Endothelial cell (in vitro differentiated cells): ENCODE data around the gene GGT1. TPM values are rescaled to one million over a fixed set of nuclear protein-coding genes. Genes with fewer than 3 reads are reported as not detected.
"Not testable (repeated sequence)": the region's sequence is repeated elsewhere in the genome, so short reads cannot be mapped to it uniquely, and the experiment has no call there.

Experiments
- DNase-seq: peaks from one replicate; pipeline ENCODE4 v3.0.0; 2021; ENCODE audit warnings: low spot score
- H3K27ac Mint-ChIP-seq: one replicate; pipeline ENCODE4 v1.8.0; 2021; ENCODE audit warnings: mixed read lengths, inconsistent platforms; ENCODE audit not compliant: unreplicated experiment
- H3K27me3 Mint-ChIP-seq: one replicate; pipeline ENCODE4 v1.8.0; 2021; ENCODE audit warnings: mild to moderate bottlenecking, moderate library complexity, mixed read lengths, inconsistent platforms; ENCODE audit not compliant: unreplicated experiment
- H3K36me3 Mint-ChIP-seq: one replicate; pipeline ENCODE4 v1.8.0; 2021; ENCODE audit warnings: mild to moderate bottlenecking, low read depth, mixed read lengths, inconsistent platforms; ENCODE audit not compliant: unreplicated experiment
- H3K4me1 Mint-ChIP-seq: one replicate; pipeline ENCODE4 v1.8.0; 2021; ENCODE audit warnings: mild to moderate bottlenecking, mixed read lengths, inconsistent platforms; ENCODE audit not compliant: unreplicated experiment
- H3K4me3 Mint-ChIP-seq: one replicate; pipeline ENCODE4 v1.8.0; 2021; ENCODE audit warnings: mild to moderate bottlenecking, mixed read lengths, inconsistent platforms; ENCODE audit not compliant: unreplicated experiment
- H3K9me3 Mint-ChIP-seq: one replicate; pipeline ENCODE4 v1.8.0; 2021; ENCODE audit warnings: mixed read lengths, inconsistent platforms; ENCODE audit not compliant: unreplicated experiment
- long read RNA-seq: library from polyadenylated mRNA; unstranded; transcript quantifications from one replicate; pipeline ENCODE4 v2.0.0, GENCODE V29; 2020; ENCODE audit not compliant: unreplicated experiment
- total RNA-seq: library from RNA; stranded (reverse); fragmentation: NEBNext Ultra II Directional; extraction: Animal tissue kit (Norgen Biotek cat#: 25700); gene quantifications from one replicate; pipeline ENCODE4 v1.2.1, GENCODE V29; 2021; ENCODE audit not compliant: unreplicated experiment
- TF ChIP-seq, protein P1 (sequence below): fragments of 200-600 bp; sonication (generic); IDR thresholded peaks from one replicate; pipeline ENCODE4 v1.5.0; 2021; ENCODE audit warnings: antibody characterized with exemption; ENCODE audit not compliant: unreplicated experiment

Gene GGT1
- 4.6 TPM for total RNA-seq
- long read RNA-seq, partial matches to known transcripts: 0 of 1 reads
- long read RNA-seq, other reads (novel, unspliced or antisense): 1 of 1 reads

- not testable (repeated sequence) for H3K36me3 Mint-ChIP-seq, H3K27me3 Mint-ChIP-seq
These were observed at the start of gene GGT1 for GRCh38 chr22:24602847-24603769. TSS of gene GGT1 (plus strand) at chr22:24603193. CDS start at chr22:24611082, 7,889 bp downstream.

GRCh38 chr22:24553597-24554312 lies 49.2 kb upstream of the GGT1 start:
- DNase-seq: no peak
- H3K36me3 Mint-ChIP-seq: peaks cover 26% of the 10 kb centered on the region
- peak overlapping the region; percentile 99 for H3K4me3 Mint-ChIP-seq
- peak overlapping the region; percentile 61 for H3K27ac Mint-ChIP-seq
- TF ChIP-seq, protein P1, sequence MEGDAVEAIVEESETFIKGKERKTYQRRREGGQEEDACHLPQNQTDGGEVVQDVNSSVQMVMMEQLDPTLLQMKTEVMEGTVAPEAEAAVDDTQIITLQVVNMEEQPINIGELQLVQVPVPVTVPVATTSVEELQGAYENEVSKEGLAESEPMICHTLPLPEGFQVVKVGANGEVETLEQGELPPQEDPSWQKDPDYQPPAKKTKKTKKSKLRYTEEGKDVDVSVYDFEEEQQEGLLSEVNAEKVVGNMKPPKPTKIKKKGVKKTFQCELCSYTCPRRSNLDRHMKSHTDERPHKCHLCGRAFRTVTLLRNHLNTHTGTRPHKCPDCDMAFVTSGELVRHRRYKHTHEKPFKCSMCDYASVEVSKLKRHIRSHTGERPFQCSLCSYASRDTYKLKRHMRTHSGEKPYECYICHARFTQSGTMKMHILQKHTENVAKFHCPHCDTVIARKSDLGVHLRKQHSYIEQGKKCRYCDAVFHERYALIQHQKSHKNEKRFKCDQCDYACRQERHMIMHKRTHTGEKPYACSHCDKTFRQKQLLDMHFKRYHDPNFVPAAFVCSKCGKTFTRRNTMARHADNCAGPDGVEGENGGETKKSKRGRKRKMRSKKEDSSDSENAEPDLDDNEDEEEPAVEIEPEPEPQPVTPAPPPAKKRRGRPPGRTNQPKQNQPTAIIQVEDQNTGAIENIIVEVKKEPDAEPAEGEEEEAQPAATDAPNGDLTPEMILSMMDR: no peak
- peaks cover 14% of the 10 kb centered on the region for H3K27me3 Mint-ChIP-seq
- H3K4me1 Mint-ChIP-seq: peaks cover 48% of the 10 kb centered on the region
- H3K9me3 Mint-ChIP-seq: no peaks in the 10 kb centered on the region

More at GRCh38 chr22:24602847-24603769, at the start of gene GGT1:
- not testable (repeated sequence) for DNase-seq, H3K9me3 Mint-ChIP-seq, H3K4me3 Mint-ChIP-seq, H3K4me1 Mint-ChIP-seq
- H3K27ac Mint-ChIP-seq: peak within 1 kb of the TSS; percentile 72

DNA sequence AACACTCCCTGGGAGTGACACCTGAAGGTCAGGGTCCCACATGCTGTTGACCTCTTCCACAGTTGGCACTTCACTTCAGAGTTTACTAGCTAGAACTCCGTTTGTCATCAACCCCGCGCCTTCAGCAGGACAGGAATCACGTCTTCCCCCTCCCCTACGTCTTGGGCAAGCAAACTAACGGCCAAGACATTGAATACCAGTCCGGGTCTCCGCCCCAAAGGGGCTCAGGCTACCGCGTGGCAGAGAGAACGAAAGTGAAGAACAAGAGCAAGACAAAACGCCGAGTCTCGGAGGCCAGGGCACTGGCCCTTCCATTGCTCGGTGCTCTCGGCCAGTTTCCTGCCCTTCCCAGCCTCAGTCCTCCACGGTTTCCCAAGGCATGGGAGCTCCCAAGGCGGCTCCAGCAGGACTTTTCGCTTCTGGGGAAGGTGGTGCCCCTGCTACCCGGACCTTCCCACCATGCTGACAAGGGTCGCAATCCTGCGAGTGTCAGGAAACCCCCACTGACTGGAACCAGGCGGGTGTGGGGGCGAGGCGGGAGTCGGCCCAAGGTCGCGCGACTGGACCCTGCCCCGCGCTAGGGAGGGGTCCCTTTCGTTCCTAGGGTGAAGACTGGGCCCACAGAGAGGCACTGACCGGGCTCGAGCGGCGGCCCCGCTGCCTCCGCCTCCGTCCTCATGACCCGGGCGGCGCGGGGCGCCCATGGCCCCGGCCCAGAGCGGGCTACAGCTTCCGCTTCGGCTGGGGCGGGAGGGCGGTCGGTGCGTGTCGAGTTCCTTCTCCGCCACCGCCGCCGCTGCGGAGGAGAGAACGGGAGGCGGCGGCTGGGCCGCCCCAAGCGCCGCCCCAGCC lies 48.5 kb upstream of the GGT1 start, which contains the start of gene GUCD1:
TSS of gene GUCD1 (minus strand) at position 826 of the 852 bp plus-strand sequence. CDS start at position 679, 147 bp downstream.
- Mint-ChIP-seq H3K4me3 (peak within 1 kb of the TSS; percentile 99), H3K27ac (peak within 1 kb of the TSS; percentile 98), H3K27me3 (peaks cover 14% of the 10 kb centered on the region), H3K9me3 (no peaks in the 10 kb centered on the region), H3K4me1 (peaks cover 48% of the 10 kb centered on the region), H3K36me3 (peaks cover 25% of the 10 kb centered on the region)
- TF ChIP-seq, protein P1: no peak
- DNase-seq: no peak

DNA sequence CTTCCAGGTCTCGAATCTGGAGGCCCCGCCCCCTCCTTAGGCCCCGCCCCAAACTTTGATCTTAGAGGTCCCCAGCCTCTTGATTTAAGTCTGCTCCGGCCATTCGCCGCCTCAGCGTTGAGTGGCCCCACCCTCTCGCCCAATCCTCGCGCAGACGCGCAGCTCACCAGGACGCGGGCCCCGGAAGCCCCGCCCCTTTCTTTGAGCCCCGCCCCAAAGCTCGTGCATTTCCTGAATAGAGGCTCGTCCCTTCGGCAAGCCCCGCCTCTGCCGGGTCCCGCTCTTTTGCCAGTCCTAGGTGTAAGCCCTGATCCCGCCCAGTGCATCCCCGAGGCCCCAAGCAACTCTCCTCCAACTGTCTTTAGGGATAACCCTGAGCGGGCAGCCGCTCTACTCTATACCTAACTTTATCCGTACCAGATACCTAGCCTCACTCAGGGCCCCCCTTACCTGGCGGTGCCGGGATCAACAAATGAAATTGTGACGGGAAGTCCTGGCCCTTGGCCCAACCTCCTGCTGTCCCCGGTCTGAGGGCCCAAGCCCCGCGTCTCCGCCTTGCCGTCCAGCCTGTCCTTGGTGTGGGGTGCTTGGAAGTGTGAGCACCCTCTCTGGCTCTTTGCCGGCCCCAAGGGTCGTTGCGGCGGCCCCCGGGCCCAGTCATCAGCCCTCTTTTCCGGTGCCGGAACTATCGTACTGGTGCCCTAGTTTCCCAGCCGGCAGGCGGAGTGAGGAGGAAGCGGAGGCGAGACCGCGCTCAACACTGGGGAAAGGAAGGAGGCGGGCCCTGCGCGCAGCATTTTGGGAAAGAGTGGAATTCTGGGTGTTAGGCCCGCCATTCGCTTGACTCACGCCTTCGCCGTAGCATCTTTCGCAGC lies 47.6 kb upstream of the GGT1 start, which contains the start of gene SNRPD3:
TSS of gene SNRPD3 (plus strand) at position 835 of the 875 bp plus-strand sequence. CDS start 1,676 bp downstream, outside the sequence.
- H3K27me3 Mint-ChIP-seq: peaks cover 14% of the 10 kb centered on the region
- peaks cover 48% of the 10 kb centered on the region for H3K4me1 Mint-ChIP-seq
- H3K9me3 Mint-ChIP-seq: no peaks in the 10 kb centered on the region
- H3K4me3 Mint-ChIP-seq: peak within 1 kb of the TSS; percentile 95
- TF ChIP-seq, protein P1: no peak
- peaks cover 25% of the 10 kb centered on the region for H3K36me3 Mint-ChIP-seq
- DNase-seq: peak; percentile 100
- H3K27ac Mint-ChIP-seq: peak within 1 kb of the TSS; percentile 98
